ENCODE results near the gene RBPJ.

The RBPJ gene

DNA sequence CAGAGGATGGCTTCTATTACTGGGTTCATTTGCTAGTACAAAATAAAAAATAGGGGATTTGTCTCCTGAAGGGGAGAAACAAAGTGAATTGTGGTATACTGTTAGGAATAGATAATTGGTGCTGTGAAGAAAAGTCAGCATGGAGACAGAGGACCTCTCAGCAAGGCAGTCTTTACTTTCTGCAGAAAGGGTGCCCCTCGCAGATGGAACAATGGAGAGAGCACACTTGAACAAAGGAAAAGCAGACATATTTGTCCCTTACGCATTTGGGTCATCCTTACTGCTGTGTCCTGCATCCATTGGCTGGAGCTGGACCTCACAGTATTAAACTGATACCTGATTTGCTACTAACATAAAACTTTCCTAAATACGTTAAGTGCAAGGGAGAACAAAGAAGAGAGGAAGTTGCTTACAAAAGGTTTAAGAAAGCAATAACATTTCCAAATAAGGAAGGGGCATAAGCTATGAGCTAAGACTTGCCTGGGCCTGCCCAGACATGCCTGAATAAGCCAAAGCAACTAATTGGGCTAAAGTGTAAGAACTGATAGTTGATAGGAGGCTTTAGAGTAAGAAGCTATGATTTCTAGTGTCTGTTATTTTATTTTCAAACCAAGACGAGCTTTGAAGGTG lies 85.6 kb downstream of the RBPJ start:
- intact Hi-C loops (cut with DNase I): loop anchor here (10.0 kb wide), 2 partner anchors 162 to 482 kb away; no protein-coding TSS in a partner anchor
- DNase-seq: no peak

DNA sequence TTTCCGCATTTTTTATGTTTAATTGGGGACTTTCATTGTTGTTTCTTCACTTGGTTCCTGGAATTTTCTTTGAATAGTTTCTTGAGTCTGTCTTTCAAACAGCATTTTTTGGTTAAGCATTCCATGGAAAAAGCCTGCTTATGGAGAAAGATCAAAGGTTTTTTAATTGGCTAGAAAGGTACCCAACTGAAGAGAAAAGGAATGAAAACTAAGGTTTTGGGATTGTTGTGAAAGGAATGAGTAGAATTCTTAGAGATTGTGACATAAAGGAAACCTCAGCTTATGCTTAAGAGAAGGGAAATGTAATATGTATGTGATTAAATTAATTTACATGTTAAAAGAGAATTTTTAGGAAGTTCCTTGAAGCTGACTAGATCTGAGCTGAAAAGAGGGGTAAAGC lies 86.7 kb downstream of the RBPJ start:
- intact Hi-C loops (cut with DNase I): loop anchor here (10.0 kb wide), 2 partner anchors 163 to 483 kb away; no protein-coding TSS in a partner anchor
- DNase-seq: no peak

DNA sequence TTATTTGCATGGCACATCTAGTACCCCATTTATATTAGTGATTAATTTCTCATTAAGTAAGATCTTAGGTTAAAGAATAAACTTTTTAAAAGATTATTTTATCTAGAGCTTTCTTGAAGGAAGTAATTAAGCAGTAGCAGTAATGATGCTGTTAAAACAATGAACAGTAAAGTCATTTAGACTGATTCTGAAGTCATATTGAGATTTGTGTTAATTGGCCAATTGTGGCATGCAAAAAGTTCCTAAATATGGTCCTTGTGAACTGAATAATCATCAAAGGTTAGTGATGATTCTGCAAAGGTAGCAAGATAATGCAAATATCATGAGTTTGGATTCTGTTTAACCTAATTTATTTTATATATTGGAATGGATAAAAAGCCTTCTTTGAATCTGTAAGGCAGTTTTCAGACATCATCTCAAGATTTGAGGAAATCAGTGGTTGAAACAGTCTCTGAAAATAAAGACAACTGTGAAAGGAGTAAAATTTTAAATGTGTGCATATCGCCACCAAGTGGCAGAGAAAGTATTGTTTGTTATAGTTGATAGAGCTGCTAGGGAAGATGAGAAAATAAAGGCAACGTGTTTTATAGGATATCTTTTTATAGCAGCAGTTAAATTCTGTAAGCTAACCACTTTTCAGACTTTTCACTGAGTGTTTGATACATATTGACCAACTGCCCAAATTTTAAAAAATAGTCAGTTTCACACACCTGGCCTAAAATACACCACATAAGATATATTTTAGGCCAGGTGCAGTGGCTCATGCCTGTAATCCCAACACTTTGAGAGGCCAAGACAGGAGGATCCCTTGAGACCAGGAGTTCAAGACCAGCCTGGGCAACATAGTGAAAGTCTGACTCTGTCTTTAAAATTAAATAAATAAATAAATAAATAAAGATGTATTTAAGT lies 89.8 kb downstream of the RBPJ start:
- intact Hi-C loops (cut with DNase I): loop anchor here (1.0 to 10.0 kb wide), 3 partner anchors 80 to 423 kb away; no protein-coding TSS in a partner anchor
- peak in 1 of 10 donors; percentile 18 for DNase-seq

DNA sequence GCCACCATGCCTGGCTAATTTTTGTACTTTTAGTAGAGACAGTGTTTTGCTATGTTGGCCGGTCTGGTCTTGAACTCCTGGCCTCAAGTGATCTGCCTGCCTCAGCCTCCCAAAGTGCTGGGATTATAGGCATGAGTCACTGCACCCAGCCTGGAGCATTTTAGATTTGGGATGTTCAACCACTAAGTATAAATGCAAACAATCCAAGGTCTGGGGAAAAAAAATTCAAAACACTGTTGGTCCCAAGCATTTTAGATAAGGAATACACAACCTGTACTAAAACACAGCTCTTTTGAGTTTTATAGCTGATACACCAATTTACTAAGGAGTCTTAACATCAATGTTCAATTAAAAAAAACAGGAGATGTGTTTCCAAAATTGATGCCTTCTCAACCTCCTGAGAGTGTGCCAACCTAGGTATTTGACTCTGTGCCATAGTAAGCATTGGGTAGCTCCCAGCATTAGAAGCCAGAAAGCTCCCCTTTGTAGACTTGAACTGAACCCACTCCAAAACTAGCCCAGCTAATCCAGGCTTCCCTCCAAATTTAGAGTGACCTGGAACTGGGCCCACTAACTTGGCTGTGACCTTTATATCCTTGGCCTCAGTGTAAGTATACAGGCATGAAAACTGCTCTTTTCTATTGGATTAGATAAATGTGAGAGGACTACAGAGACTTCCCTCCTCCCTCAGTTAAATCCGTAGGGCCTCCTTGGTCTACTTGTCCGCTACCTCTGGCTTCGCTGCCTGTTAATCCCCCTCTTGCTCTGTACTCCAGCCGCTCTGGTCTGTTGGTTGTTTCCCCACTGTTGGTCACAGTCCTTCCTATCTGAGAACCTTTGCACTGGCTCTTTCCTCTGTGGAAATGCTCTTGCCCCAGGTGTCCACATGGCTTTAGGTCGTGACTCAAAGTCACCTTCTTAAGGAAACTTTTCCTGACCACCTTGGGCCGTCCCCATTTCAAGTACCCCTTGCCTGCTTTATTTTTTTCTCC lies 91.9 kb downstream of the RBPJ start:
- intact Hi-C loops (cut with DNase I): loop anchor here (5.0 to 10.0 kb wide), 2 partner anchors 328 to 425 kb away; no protein-coding TSS in a partner anchor
- peak in 1 of 10 donors; percentile 15 for DNase-seq

DNA sequence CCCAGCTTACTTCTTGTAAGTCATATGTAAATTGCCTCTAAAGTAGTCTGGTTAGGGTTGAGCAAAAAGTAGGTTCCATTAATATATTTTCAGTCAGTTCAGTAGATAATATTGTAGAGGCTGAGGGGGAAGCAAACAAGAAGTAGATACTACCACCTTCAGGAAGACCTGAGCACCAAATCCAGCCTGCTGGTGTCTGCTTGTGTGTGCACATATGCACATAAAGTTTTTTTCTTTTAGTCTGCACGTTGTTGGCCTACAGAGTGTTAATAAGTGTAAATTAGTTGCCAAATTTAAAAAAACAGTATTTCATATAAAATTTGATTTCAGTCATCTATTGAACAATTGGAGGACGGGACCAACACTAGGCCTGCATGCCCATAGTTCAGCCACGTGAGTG lies 92.8 kb downstream of the RBPJ start:
- intact Hi-C loops (cut with DNase I): loop anchor here (5.0 to 10.0 kb wide), 2 partner anchors 329 to 426 kb away; no protein-coding TSS in a partner anchor
- no peak for DNase-seq

DNA sequence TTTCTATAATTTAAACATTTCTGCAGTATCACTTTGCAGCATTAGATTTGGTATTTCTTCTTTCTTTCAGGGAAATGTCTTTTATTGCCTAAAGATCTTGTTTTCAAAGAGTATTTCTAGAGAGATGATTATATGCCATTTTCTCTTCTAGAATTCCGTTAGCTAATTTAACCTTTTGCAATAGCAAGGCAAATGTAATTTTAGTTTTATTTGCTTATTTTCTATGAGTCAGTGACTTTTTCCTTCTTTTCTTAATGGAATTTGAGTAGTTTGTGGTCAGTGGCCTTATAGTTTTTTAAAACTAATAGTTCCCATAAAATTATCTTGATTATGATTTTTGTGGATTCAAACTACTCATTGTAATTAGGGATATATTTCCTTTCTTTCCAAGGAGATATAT lies 97.3 kb downstream of the RBPJ start:
- DNase-seq: no peak

DNA sequence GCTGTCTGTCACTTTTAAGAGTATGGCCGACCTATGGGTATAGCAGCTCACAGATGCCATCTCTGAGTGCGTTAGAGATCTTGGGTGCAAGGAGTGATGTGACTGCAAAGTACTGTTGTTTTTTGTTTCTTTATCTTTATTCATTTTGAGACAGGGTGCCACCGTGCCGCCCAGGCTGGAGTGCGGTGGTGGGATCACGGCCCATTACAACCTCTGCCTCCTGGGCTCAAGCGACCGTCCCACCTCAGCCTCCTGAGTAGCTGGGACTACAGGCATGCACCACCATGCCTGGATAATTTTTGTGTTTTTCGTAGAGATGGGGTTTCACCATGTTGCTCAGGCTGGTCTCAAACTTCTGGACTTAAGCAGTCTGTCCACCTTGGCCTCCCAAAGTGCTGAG lies 98.0 kb downstream of the RBPJ start:
- intact Hi-C loops (cut with DNase I): loop anchor here (10.0 kb wide), 1 partner anchor 334 kb away; no protein-coding TSS in a partner anchor
- DNase-seq: peak in 1 of 10 donors; percentile 62

More for the DNA sequence above, 97.3 kb downstream of the RBPJ start:
- intact Hi-C loops (cut with DNase I): loop anchor here (10.0 kb wide), 1 partner anchor 333 kb away; no protein-coding TSS in a partner anchor

DNA sequence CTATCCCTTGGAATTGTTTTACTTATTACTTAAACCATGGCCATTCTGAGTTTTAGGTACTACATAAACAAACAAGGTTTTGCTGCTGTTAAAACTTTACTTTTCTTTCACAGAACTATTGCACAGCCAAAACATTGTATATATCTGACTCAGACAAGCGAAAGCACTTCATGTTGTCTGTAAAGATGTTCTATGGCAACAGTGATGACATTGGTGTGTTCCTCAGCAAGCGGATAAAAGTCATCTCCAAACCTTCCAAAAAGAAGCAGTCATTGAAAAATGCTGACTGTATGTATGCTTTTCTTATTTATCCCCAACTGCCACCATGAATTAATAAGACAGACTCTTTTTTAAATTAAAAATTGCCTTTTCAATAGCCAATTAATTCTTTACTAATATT lies 99.6 kb downstream of the RBPJ start:
- intact Hi-C loops (cut with DNase I): no loop called here
- no peak for DNase-seq

DNA sequence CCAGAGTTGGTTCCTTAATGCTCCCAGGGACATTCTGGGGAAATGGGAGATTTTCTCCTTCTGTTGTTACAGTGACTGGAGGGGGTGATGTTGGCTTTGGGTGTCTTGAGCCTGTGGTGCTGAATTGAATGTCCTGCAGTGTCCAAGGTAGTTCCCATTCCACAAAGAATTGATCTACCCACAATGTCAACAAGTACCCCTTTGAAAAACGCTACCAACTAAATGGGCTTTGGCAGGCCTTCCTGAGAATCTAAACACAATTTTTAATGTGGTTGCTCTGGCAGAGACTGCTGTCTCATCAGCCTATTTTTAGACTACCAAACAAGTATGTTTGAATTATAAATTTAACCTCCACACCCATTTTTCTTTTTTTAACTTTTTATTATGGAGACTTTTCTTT lies 100.1 kb downstream of the RBPJ start:
- no peak for DNase-seq
- intact Hi-C loops (cut with DNase I): no loop called here

DNA sequence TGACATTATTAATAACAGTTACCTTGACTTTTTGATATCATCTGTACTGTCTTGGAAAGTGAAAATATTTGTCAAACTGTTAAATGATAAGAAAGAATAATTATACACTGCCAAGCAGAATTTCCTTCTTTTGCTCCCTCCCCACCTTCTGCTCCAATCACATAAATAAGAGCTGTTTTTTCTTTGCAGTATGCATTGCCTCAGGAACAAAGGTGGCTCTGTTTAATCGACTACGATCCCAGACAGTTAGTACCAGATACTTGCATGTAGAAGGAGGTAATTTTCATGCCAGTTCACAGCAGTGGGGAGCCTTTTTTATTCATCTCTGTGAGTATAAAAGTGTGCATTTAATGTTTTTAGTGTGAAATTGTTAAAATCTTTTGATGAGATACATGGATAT lies 103.3 kb downstream of the RBPJ start:
- no peak for DNase-seq
- intact Hi-C loops (cut with DNase I): no loop called here

DNA sequence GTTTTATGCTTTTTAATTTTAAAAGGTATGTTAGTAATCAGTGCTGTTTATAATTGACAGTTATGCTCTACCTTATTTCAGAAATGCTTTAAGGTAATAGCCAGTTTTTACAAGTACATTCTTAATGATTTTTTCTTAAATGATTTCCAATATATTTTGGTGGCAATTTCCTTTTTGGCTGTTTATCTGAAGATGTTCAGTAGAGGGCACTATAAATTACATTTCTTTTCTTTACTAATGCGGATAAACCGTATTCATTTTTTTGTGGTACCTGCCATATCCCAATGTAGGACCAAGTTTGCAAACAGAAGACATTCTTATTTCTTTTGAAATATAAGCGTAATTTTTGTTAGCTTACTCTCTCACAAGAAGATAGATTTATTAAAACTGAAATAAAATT lies 104.0 kb downstream of the RBPJ start:
- DNase-seq: no peak
- intact Hi-C loops (cut with DNase I): no loop called here

DNA sequence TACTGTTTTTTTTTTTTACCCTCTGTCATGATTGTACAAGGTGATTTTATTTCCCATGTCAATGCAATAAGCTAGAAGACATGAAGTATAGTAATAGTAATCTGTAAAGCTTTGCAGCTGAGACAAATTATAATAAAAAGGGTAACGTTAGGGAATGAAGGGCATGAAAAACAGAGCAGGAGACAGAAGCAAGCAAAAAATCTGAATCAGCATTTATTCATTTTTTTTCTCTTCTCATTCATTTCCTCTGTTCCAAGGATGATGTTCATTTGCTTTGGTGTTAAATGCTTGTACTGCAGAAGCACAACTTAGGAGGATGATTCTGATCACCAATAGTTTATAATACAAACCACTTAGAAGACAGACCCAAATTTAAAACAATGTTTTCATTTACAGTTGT lies 105.1 kb downstream of the RBPJ start:
- intact Hi-C loops (cut with DNase I): no loop called here

DNA sequence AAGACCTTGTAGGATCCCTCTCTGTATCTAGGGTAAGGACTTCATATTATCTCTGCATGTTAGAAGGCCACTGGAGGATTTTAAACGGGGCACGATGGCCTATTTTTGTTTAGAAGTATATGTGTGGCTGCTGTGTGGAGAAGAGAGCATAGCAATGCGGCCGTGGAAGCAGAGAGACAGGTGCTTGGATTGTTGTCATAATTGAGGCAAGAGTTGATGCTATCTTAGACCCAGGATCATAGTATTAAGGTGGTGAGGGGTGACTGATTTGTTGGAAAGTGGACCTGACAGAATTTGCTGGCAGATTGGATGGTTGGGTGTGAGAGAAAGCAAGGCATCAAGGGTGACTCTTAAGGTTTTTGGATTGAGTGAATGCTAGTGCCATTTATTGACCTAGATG lies 106.1 kb downstream of the RBPJ start:
- intact Hi-C loops (cut with DNase I): no loop called here
- DNase-seq: no peak

More for the DNA sequence above, 105.1 kb downstream of the RBPJ start:
- no peak for DNase-seq

DNA sequence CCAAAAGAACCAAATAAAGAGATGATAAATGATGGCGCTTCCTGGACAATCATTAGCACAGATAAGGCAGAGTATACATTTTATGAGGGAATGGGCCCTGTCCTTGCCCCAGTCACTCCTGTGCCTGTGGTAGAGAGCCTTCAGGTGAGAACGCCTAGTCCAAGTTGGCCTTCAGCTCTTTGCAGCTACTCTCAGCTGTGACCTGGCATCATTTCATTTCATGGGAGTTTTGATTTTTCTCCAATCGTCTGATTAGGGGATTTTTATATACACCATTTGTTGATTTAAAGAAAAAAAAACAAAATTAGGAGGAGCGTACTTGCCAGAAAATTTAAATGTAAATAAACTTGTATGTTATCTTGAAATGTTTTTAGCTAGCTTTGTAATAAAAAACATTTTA lies 109.1 kb downstream of the RBPJ start:
- DNase-seq: no peak
- intact Hi-C loops (cut with DNase I): no loop called here

DNA sequence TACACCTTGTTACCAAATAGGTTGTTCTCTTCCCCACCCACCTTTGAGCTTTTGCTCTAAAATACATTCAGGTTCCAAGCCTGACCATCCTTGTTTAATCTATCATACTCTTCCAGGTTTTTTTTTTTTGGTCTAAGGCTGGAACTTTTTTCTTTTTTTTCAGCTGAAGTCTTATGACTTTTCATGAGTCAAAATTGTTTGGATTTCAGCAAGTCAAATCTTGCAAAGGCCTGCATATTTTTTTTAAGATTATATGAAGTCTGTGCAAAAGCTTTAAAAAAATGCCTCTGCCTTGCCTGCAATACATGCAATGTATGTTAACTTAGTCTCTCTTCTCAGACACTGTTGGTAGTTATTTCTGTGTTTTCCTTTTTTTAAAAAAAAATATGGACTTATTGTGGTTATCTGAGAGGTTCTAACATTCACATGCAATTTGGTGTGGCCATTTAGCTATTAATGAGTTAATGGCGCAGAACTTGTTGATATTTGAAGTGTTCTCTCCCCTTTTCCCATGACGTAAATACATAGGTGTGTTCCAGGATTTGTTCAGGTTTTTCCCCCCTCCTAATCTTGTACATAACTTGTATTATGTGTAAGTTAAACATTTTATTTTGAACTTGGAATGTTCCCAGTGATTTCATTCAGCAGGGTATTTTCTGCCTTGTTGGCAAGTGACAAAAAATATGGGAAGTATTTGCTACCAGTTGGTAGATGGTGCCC lies 110.8 kb downstream of the RBPJ start:
- intact Hi-C loops (cut with DNase I): no loop called here
- no peak for DNase-seq

DNA sequence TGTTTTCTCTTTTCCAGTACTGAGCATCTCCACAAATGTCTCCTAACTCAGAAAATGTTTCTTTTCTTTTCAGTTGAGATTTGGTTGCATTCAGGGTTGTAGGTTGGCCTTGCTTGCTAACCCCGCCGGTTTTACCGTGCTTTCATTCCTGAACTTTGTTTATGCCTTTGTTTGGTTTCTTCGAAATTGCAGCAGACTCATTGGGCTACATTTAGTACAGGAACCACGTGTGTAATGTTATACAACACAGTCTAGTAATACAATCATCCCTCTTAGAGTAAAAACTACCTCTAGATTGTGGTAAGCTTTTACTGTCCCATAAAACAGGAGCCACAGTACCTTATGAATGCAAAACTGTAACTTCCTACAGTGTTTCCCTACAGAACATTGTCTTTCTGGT lies 111.6 kb downstream of the RBPJ start:
- no peak for DNase-seq
- intact Hi-C loops (cut with DNase I): no loop called here

DNA sequence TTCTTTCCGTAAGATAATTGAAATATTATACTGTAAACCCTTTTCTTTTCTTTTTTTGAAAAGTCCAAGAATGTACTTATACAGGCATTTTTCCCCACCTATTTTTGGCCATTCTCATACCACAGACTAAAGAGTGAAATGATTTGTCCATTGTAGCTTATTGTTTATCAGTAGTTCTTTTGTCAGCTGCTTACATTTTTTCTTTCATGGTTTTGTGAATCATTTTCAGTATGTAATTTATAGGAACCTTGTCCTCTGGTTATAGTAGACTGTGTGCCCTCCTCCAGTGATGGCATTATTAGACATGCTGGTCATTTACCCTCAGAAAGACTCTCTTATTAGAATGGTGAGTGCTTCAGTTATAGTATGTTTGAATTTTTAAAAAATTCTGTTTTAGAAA lies 112.7 kb downstream of the RBPJ start:
- intact Hi-C loops (cut with DNase I): no loop called here
- no peak for DNase-seq

DNA sequence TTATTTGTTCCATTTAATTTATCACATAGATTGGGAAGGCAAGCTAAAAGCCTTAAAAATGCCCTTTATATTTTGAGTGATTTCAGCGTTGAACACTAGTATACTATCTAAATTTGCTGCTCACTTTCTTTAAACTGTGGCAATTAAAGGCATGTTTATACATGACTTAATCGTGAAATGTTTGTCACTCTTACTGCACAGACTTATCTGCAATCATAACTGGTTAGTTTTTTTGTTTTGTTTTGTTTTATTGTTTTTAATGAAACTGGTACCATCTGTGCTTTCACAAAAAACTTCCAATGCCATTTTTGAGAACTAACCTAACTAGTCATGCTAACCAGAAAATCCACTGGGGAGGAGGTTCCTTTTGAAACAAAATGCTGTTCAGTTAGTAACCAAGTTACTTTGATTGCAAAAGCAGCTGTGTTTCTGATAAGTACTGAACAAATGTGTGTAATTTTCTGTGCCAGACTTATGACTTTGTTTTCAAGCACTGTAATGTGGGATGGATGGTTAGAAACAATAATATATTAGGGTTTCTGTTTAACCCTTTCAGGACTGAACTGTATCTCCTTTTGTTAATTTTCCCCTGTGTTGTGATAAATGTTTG lies 113.3 kb downstream of the RBPJ start:
- no peak for DNase-seq
- intact Hi-C loops (cut with DNase I): no loop called here

DNA sequence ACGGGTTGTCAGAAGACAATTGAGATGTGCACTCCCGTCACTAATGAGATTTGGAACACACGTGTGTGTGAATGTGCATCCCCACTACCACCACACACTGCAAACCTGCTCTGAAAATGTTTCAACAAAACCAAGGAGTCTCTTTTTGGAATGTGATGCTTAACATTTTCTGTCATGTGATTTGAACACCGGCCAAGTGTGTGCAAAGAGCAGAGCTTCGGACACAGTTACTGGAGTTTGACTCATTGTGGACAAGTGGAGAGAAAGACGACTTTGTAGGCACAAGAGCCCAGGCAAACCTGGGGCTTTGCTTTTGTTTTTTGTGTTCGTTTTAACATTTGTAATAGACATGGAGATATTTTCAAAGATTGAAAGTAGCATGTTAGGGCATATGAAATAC lies 120.3 kb downstream of the RBPJ start:
- DNase-seq: no peak
- intact Hi-C loops (cut with DNase I): no loop called here

All from posterior cingulate gyrus (tissue), 11 donors.